HG03175 (cell line): ENCODE results near the gene KDSR.

ENCODE experiments used
- ATAC-seq: cut with Tn5 transposase; IDR thresholded peaks from one replicate; pipeline ENCODE4 v1.9.1; 2021; ENCODE audit warnings: mild to moderate bottlenecking, moderate library complexity; ENCODE audit not compliant: unreplicated experiment

KDSR gene

DNA sequence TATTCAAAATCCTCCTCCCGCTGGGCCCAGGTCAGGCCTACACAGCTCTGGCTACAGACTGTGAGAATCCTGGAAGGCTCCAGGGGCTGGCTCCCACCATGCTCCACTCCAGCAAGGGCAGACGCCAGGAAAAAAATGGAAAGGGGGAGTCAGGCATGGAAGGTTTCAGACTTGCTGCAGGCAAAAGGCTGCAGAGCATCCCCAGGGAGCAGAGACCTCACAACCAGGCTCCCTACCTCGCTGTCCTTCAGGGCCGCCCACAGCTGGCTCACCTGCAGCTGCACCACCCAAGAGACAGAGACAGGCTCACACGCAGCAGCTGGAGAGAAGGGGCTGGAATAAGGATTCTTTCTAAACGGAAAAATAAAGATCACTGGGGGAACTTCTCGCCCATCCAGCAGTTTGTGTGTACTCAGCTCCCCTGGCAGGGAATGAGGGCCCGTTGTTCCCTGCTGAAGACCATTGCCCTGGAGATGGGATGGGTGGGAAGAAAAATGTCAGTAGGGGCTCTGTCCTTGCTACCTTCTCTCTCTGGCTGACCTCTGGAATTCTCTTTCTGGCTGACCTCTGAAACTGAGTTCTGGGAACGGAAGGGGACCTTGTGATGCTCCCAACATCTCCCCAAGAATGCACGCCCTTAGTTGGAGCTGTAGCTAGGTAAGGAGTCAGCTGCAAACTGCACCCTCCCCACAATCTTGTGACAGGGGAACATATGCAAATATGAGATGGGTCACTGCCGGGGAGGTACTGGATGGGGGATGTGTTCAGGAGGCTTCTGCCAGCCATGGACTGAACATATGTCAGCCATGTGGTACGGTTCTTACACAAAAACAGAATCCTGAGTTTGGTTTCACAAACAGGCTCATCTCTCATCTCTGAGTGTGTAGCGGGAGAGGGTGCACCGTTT, 81.9 kb downstream of the KDSR start:
- peak; percentile 94 for ATAC-seq

DNA sequence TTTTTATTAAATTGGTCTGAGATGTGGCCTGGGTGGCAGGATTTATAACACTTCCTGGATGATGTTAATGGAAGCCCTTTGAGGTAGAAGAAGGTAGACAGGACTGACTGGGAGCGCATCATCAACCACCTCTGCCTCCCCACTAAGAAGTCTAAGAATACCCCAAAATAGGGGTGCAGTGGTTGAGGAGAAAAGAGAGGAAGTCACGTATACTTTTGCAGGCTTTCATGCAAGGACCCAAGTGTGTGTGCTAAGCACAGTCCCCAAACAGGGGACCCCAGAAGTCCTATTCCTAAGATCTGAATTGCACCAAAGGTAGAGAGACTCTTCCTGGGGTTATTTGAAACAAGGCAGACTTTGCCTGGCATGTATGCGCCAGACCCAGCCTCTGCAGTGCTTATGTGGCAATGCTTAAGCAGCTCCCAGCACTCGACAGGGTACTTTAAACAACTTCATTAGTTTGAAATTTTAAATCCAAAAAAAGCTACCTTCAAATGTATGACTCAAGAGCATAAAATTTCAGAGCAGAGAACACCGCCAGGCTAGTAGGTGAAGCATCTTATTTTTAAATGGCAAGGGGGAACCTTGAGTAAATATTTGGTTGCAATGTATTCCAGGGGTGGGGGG, 82.7 kb downstream of the KDSR start:
- no peak for ATAC-seq

DNA sequence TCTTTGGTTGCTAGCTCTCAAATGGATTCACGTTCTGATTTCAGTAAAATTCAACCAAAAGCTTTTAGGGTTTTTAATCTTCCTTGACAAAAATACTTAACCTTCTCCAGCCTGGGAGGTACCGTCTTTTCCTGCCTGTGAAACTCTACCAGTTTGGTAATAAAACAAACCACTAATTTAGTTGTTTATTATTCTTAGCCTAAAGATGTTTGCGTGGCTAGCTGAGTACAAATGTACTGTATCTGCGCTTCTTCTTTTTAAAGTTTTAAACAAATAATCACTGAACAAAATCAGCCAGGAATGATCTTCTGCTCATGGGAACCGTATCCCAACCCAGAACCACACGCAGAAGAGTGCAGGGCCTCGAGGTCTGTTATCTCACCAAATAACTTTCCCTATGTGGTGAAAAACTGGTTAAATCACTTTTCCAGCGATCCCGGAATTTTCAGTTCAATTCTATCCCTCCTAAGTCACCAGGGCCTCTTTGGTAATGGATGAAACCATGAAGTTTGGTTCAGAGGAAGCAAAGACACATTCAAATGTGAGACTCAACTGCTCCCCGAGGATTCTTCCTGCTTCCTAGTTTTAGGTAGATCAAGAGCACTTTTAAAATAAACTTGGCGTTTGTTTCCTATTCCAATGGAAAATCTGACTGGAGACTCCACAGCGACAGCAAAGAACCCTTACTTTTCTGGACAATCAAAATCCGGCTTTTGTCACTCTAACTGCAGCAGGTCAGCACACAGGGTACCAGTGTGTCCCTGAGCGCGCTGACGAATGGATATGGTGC, 83.5 kb downstream of the KDSR start:
- ATAC-seq, result no peak

DNA sequence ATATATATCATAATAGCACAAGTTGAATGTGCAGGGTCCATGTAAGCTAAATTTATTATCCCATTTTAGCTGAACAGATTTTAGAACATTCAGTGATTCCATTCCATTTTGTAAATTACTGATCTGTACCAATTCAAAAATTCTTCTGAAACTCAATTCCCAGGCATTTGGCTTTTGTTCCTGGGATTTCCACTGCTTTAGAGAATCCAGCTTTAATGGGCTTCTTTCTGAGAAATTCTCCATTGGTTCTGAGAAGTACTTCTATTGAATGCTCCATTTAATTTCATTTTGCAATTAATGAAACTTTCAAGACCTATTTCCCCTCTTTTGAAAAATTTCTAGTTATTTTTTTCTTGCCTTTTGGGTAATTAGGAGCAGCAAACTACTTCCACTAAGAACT, 84.2 kb downstream of the KDSR start:
- ATAC-seq, result no peak
